Hepatocyte (in vitro differentiated cells): ENCODE data around the gene TOX3. TPM values are rescaled to one million over a fixed set of nuclear protein-coding genes. Genes with fewer than 3 reads are reported as not detected.

ENCODE experiments used
- DNase-seq: peaks from one replicate; pipeline ENCODE4 v3.0.0-alpha.2; 2016; ENCODE audit warnings: low spot score
- H2AFZ ChIP-seq: fragments of 200-600 bp; sonication (generic); 2 replicates; pipeline ENCODE4 v1.6.0; 2016; ENCODE audit warnings: antibody characterized with exemption, mild to moderate bottlenecking
- H3K27ac ChIP-seq: fragments of 200-600 bp; sonication (generic); 2 replicates; pipeline ENCODE4 v1.5.1; 2016; ENCODE audit warnings: mild to moderate bottlenecking
- H3K27me3 ChIP-seq: fragments of 200-600 bp; sonication (generic); 2 replicates; pipeline ENCODE4 v1.6.1; 2016
- H3K36me3 ChIP-seq: fragments of 200-600 bp; sonication (generic); replicated peaks from 2 replicates; pipeline ENCODE4 v1.5.1; 2016; ENCODE audit warnings: low read depth; ENCODE audit not compliant: insufficient read depth
- H3K4me1 ChIP-seq: fragments of 200-600 bp; sonication (generic); 2 replicates; pipeline ENCODE4 v1.5.1; 2016; ENCODE audit warnings: mild to moderate bottlenecking, moderate library complexity; ENCODE audit not compliant: insufficient read depth
- H3K4me2 ChIP-seq: fragments of 200-600 bp; sonication (generic); 2 replicates; pipeline ENCODE4 v1.6.0; 2016
- H3K4me3 ChIP-seq: fragments of 200-600 bp; sonication (generic); 2 replicates; pipeline ENCODE4 v1.5.1; 2016; ENCODE audit warnings: mild to moderate bottlenecking
- H3K79me2 ChIP-seq: fragments of 200-600 bp; sonication (generic); 2 replicates; pipeline ENCODE4 v1.6.0; 2017; ENCODE audit warnings: mild to moderate bottlenecking
- H3K9me2 ChIP-seq: fragments of 200-600 bp; sonication (generic); replicated peaks from 2 replicates; pipeline ENCODE4 v1.6.0; 2017; ENCODE audit warnings: mild to moderate bottlenecking; ENCODE audit not compliant: insufficient read depth
- H3K9me3 ChIP-seq: fragments of 200-600 bp; sonication (generic); 2 replicates; pipeline ENCODE4 v1.5.1; 2016; ENCODE audit warnings: low read depth, mild to moderate bottlenecking
- H4K20me1 ChIP-seq: fragments of 200-600 bp; sonication (generic); 2 replicates; pipeline ENCODE4 v1.6.0; 2016; ENCODE audit warnings: mild to moderate bottlenecking; ENCODE audit not compliant: insufficient read depth, poor library complexity, severe bottlenecking
- CTCF ChIP-seq: fragments of 200-600 bp; sonication (generic); IDR thresholded peaks from 2 replicates; pipeline ENCODE4 v1.5.1; 2016; ENCODE audit warnings: antibody characterized with exemption, mild to moderate bottlenecking; ENCODE audit not compliant: poor library complexity
- EZH2 ChIP-seq: fragments of 200-600 bp; sonication (generic); IDR thresholded peaks from 2 replicates; pipeline ENCODE4 v1.6.1; 2016; ENCODE audit warnings: antibody characterized with exemption, mild to moderate bottlenecking, borderline replicate concordance
- EZH2phosphoT487 ChIP-seq: fragments of 200-600 bp; sonication (generic); IDR thresholded peaks from one replicate; pipeline ENCODE4 v1.6.1; 2018; ENCODE audit warnings: antibody characterized with exemption, mild to moderate bottlenecking, low read depth, moderate library complexity; ENCODE audit not compliant: unreplicated experiment, severe bottlenecking
- WGBS: methylation state at CpG from one replicate; pipeline ENCODE4 v1.1.6; 2016; ENCODE audit warnings: low lambda C conversion rate; ENCODE audit errors: missing lambda C conversion rate; 5-methylcytosine and 5-hydroxymethylcytosine counted together
- polyA plus RNA-seq: library from polyadenylated mRNA; unstranded; fragments of >200 nt; fragmentation: Nextera tagmentation; extraction: Ambion mirVana; gene quantifications from 2 replicates; pipeline ENCODE4 v1.2.1, GENCODE V29; 2016
- total RNA-seq: library from RNA; depleted of rRNA; stranded (reverse); fragments of >200 nt; gene quantifications from 2 replicates; pipeline ENCODE4 v1.2.3, GENCODE V29; 2014

Gene TOX3
- total and polyA plus RNA-seq, 2 experiments from 2014 or later: 11.8 to 23.6 TPM

- H3K79me2 ChIP-seq: peaks cover 52% of the 10 kb centered on the region
- H4K20me1 ChIP-seq: no peaks in the 10 kb centered on the region
- WGBS: 1% methylated on average over 15 of the region's 15 CpGs
- H3K36me3 ChIP-seq: no peaks in the 10 kb centered on the region
- peak overlapping the region; percentile 85 for H3K4me2 ChIP-seq
- TF ChIP-seq CTCF: no peak
- TF ChIP-seq EZH2: peak; percentile 21
- H3K4me1 ChIP-seq: peaks cover 5% of the 10 kb centered on the region
- H3K9me2 ChIP-seq: no peaks in the 10 kb centered on the region
- H2AFZ ChIP-seq: peak overlapping the region; percentile 11
- DNase-seq: peak; percentile 27
- peak overlapping the region; percentile 74 for H3K27ac ChIP-seq
- H3K4me3 ChIP-seq: peak overlapping the region; percentile 74
- H3K27me3 ChIP-seq: peaks cover 18% of the 10 kb centered on the region
- H3K9me3 ChIP-seq: no peaks in the 10 kb centered on the region
These were observed 1.1 kb downstream of the TOX3 start for GRCh38 chr16:52545898-52546266.

- Histone ChIP-seq H3K27ac (peak overlapping the region; percentile 74), H3K9me3 (no peaks in the 10 kb centered on the region), H3K9me2 (no peaks in the 10 kb centered on the region), H2AFZ (peak overlapping the region; percentile 11), H3K79me2 (peaks cover 58% of the 10 kb centered on the region), H3K27me3 (peaks cover 13% of the 10 kb centered on the region), H3K36me3 (no peaks in the 10 kb centered on the region), H3K4me2 (peak overlapping the region; percentile 85), H3K4me3 (peak overlapping the region; percentile 74), H4K20me1 (no peaks in the 10 kb centered on the region), H3K4me1 (peaks cover 5% of the 10 kb centered on the region)
- peak; percentile 59 for TF ChIP-seq EZH2
- no peak for TF ChIP-seq EZH2phosphoT487
- 3% methylated on average over 33 of the region's 36 CpGs for WGBS
- DNase-seq: no peak
These were observed 1.6 kb downstream of the TOX3 start for GRCh38 chr16:52545222-52545897.

GRCh38 chr16:52544703-52545102, 2.2 kb downstream of the TOX3 start:
- H3K9me2 ChIP-seq: no peaks in the 10 kb centered on the region
- H4K20me1 ChIP-seq: no peaks in the 10 kb centered on the region
- H3K4me3 ChIP-seq: peak overlapping the region; percentile 74
- H3K4me1 ChIP-seq: peaks cover 5% of the 10 kb centered on the region
- no peak for DNase-seq
- 47% methylated on average over 2 of the region's 2 CpGs for WGBS
- H2AFZ ChIP-seq: no peak overlapping the region
- no peaks in the 10 kb centered on the region for H3K9me3 ChIP-seq
- H3K4me2 ChIP-seq: peak overlapping the region; percentile 85
- no peaks in the 10 kb centered on the region for H3K36me3 ChIP-seq
- no peak overlapping the region for H3K27ac ChIP-seq
- H3K79me2 ChIP-seq: peaks cover 64% of the 10 kb centered on the region
- TF ChIP-seq CTCF (no peak), EZH2phosphoT487 (no peak), EZH2 (no peak)
- H3K27me3 ChIP-seq: peaks cover 11% of the 10 kb centered on the region

- peak overlapping the region; percentile 85 for H3K4me2 ChIP-seq
These were observed 3.3 kb downstream of the TOX3 start for GRCh38 chr16:52543654-52544053.

More at GRCh38 chr16:52543654-52544053, 3.3 kb downstream of the TOX3 start:
- no peaks in the 10 kb centered on the region for H3K9me2 ChIP-seq
- H3K27ac ChIP-seq: no peak overlapping the region
- H3K79me2 ChIP-seq: peaks cover 74% of the 10 kb centered on the region
- no peak overlapping the region for H2AFZ ChIP-seq
- DNase-seq: no peak
- H3K36me3 ChIP-seq: no peaks in the 10 kb centered on the region
- no peak overlapping the region for H3K4me3 ChIP-seq
- 66% methylated on average over 4 of the region's 4 CpGs for WGBS
- no peaks in the 10 kb centered on the region for H3K9me3 ChIP-seq
- TF ChIP-seq CTCF (no peak), EZH2phosphoT487 (no peak), EZH2 (no peak)
- no peaks in the 10 kb centered on the region for H4K20me1 ChIP-seq
- H3K4me1 ChIP-seq: peaks cover 4% of the 10 kb centered on the region
- H3K27me3 ChIP-seq: peaks cover 11% of the 10 kb centered on the region
